H1 (cell line): ENCODE data around the gene TBC1D10A. TPM values are rescaled to one million over a fixed set of nuclear protein-coding genes. Genes with fewer than 3 reads are reported as not detected.

Experiments
- CTCF ChIA-PET: fragments of 300-600 bp; sonication (Branson Sonifier 250); formaldehyde crosslinking; loops from one replicate; lab custom pipeline; 2021; ENCODE audit not compliant: partially characterized antibody; lab: Charles Lee
- POLR2A ChIA-PET: fragments of 300-600 bp; sonication (Branson Sonifier 250); formaldehyde crosslinking; loops from one replicate; lab custom pipeline; 2021; ENCODE audit warnings: inconsistent platforms; ENCODE audit not compliant: partially characterized antibody; lab: Charles Lee
- DNase-seq, 2 experiments: peaks; one replicate each; pipeline versions ENCODE4 v3.0.0 to v3.0.0-alpha.2; 2010 to 2022; ENCODE audit warnings: low spot score in 2 of 2, low read depth in 1 of 2, mixed read lengths in 1 of 2
- FAIRE-seq: peaks from 2 replicates; lab custom pipeline; 2011; peaks lifted over from hg19 to GRCh38; lab: Jason Lieb, UNC
- H2AFZ ChIP-seq: 2 replicates; pipeline ENCODE4 v1.8.1; 2012; ENCODE audit warnings: low read length, inconsistent platforms
- H2AK5ac ChIP-seq: 2 replicates; pipeline ENCODE4 v1.6.1; 2013; ENCODE audit warnings: low read depth, low read length
- H2BK120ac ChIP-seq: replicated peaks from 2 replicates; pipeline ENCODE3; 2013; ENCODE audit warnings: low read depth, low read length, inconsistent platforms
- H2BK12ac ChIP-seq: 2 replicates; pipeline ENCODE4 v1.6.1; 2013; ENCODE audit warnings: low read depth, low read length
- H2BK15ac ChIP-seq: 2 replicates; pipeline ENCODE4 v1.6.1; 2013; ENCODE audit warnings: low read length
- H2BK20ac ChIP-seq: 2 replicates; pipeline ENCODE4 v1.6.1; 2013; ENCODE audit warnings: low read length
- H2BK5ac ChIP-seq: 2 replicates; pipeline ENCODE4 v1.6.1; 2013; ENCODE audit warnings: low read depth, low read length
- H3K14ac ChIP-seq: 2 replicates; pipeline ENCODE4 v1.6.1; 2013; ENCODE audit warnings: inconsistent platforms; ENCODE audit not compliant: insufficient read length
- H3K18ac ChIP-seq: 2 replicates; pipeline ENCODE4 v1.6.1; 2013; ENCODE audit warnings: low read length; ENCODE audit errors: extremely low read depth
- H3K23ac ChIP-seq: 2 replicates; pipeline ENCODE4 v1.6.1; 2013; ENCODE audit warnings: inconsistent platforms; ENCODE audit not compliant: insufficient read length
- H3K23me2 ChIP-seq: 2 replicates; pipeline ENCODE4 v1.6.1; 2013; ENCODE audit warnings: low read depth, low read length
- H3K27ac ChIP-seq: 2 replicates; pipeline ENCODE4 v1.6.1; 2011; ENCODE audit warnings: low read depth, low read length, inconsistent platforms
- H3K27me3 ChIP-seq, 4 experiments: replicated peaks in 1 of 4; 1 replicate in 1 of 4; 2 replicates in 3 of 4; pipeline versions ENCODE4 v1.6.1 to v1.8.1; 2011 to 2013; ENCODE audit warnings: low read length in 3 of 4, mild to moderate bottlenecking in 3 of 4, inconsistent platforms in 2 of 4, mixed read lengths in 2 of 4, moderate library complexity in 1 of 4; ENCODE audit not compliant: control insufficient read depth in 3 of 4, insufficient read depth in 3 of 4; ENCODE audit errors: extremely low read depth in 1 of 4
- H3K36me3 ChIP-seq, 4 experiments: 2 replicates each; pipeline versions ENCODE4 v1.6.1 to v1.8.1; 2011 to 2013; ENCODE audit warnings: mild to moderate bottlenecking in 4 of 4, low read length in 3 of 4, moderate library complexity in 2 of 4, control low read depth in 1 of 4, inconsistent platforms in 1 of 4; ENCODE audit not compliant: insufficient read depth in 4 of 4, control insufficient read depth in 2 of 4
- H3K4ac ChIP-seq: replicated peaks from 2 replicates; pipeline ENCODE3; 2013; ENCODE audit warnings: low read length, low read depth, mixed read lengths, inconsistent platforms; ENCODE audit not compliant: insufficient read length
- H3K4me1 ChIP-seq, 4 experiments: replicated peaks in 1 of 4; 1 replicate in 1 of 4; 2 replicates in 3 of 4; pipeline versions ENCODE4 v1.6.1 to v1.8.1; 2011 to 2013; ENCODE audit warnings: low read length in 3 of 4, inconsistent platforms in 2 of 4, mixed read lengths in 1 of 4; ENCODE audit not compliant: insufficient read depth in 4 of 4, control insufficient read depth in 3 of 4
- H3K4me2 ChIP-seq, 2 experiments: 2 replicates each; pipeline versions ENCODE4 v1.6.1 to v1.8.1; 2011 to 2013; ENCODE audit warnings: low read depth in 2 of 2, low read length in 2 of 2, control low read depth in 1 of 2, inconsistent platforms in 1 of 2, mild to moderate bottlenecking in 1 of 2; ENCODE audit not compliant: insufficient read depth in 1 of 2
- H3K4me3 ChIP-seq, 4 experiments: fragments of 200-600, 300-600 bp in 1 of 4; sonication (generic), shearing (Covaris generic), sonication (Bioruptor Twin) in 1 of 4; 2 replicates each; pipeline versions ENCODE4 v1.5.1 to v1.8.1; 2011 to 2016; ENCODE audit warnings: low read length in 4 of 4, low read depth in 3 of 4, control low read depth in 2 of 4, inconsistent platforms in 2 of 4, mild to moderate bottlenecking in 2 of 4, mixed read lengths in 1 of 4, moderate library complexity in 1 of 4; ENCODE audit not compliant: insufficient read depth in 2 of 4; ENCODE audit errors: extremely low read depth in 1 of 4
- H3K56ac ChIP-seq: replicated peaks from 2 replicates; pipeline ENCODE3; 2013; ENCODE audit warnings: low read depth, mild to moderate bottlenecking, mixed read lengths, low read length, inconsistent platforms; ENCODE audit not compliant: insufficient read length
- H3K79me1 ChIP-seq: 2 replicates; pipeline ENCODE4 v1.6.1; 2013; ENCODE audit warnings: low read depth, low read length, control low read depth
- H3K79me2 ChIP-seq, 2 experiments: 2 replicates each; pipeline versions ENCODE4 v1.6.1 to v1.8.1; 2012 to 2013; ENCODE audit warnings: low read length in 2 of 2, mild to moderate bottlenecking in 2 of 2, inconsistent platforms in 1 of 2; ENCODE audit not compliant: insufficient read depth in 2 of 2, control insufficient read depth in 1 of 2
- H3K9ac ChIP-seq, 4 experiments: replicated peaks in 1 of 4; 1 replicate in 1 of 4; 2 replicates in 3 of 4; pipeline versions ENCODE4 v1.6.1 to v1.8.1; 2011 to 2013; ENCODE audit warnings: low read depth in 3 of 4, low read length in 3 of 4, control low read depth in 2 of 4, mild to moderate bottlenecking in 2 of 4, moderate library complexity in 2 of 4, inconsistent platforms in 1 of 4; ENCODE audit errors: extremely low read depth in 1 of 4
- H3K9me3 ChIP-seq, 2 experiments: 2 replicates each; pipeline versions ENCODE4 v1.6.1 to v1.8.1; 2012 to 2013; ENCODE audit warnings: mild to moderate bottlenecking in 2 of 2, moderate library complexity in 2 of 2, control low read depth in 1 of 2, inconsistent platforms in 1 of 2, low read depth in 1 of 2, low read length in 1 of 2, mixed read lengths in 1 of 2; ENCODE audit not compliant: insufficient read depth in 2 of 2
- H4K20me1 ChIP-seq, 2 experiments: replicated peaks in 1 of 2; 2 replicates each; pipeline versions ENCODE3 to v1.8.1; 2011 to 2013; ENCODE audit warnings: inconsistent platforms in 2 of 2, low read length in 2 of 2, mild to moderate bottlenecking in 1 of 2; ENCODE audit not compliant: insufficient read depth in 2 of 2, control insufficient read depth in 1 of 2
- H4K5ac ChIP-seq: 2 replicates; pipeline ENCODE4 v1.6.1; 2013; ENCODE audit warnings: low read length, low read depth, mixed read lengths, inconsistent platforms; ENCODE audit not compliant: insufficient read length
- H4K8ac ChIP-seq: 2 replicates; pipeline ENCODE4 v1.8.0; 2013; ENCODE audit warnings: mild to moderate bottlenecking, moderate library complexity, low read length, inconsistent platforms; ENCODE audit not compliant: insufficient read depth; ENCODE audit errors: extremely low read depth
- H4K91ac ChIP-seq: replicated peaks from 2 replicates; pipeline ENCODE3; 2013; ENCODE audit warnings: low read length, mixed read lengths, inconsistent platforms; ENCODE audit not compliant: insufficient read length
- WGBS, 2 experiments: shearing (Covaris generic) in 1 of 2; methylation state at CpG; one replicate each; pipeline versions ENCODE4 v1.1.6 to v1.1.7; 2013 to 2015; ENCODE audit warnings: low lambda C conversion rate in 2 of 2, mixed read lengths in 2 of 2, inconsistent platforms in 1 of 2, low coverage in 1 of 2, missing lambda C conversion rate in 1 of 2; ENCODE audit not compliant: insufficient replicate concordance in 2 of 2, insufficient coverage in 1 of 2, insufficient read length in 1 of 2; ENCODE audit errors: extremely low coverage in 1 of 2, missing lambda C conversion rate in 1 of 2; 5-methylcytosine and 5-hydroxymethylcytosine counted together
- polyA plus RNA-seq, 7 experiments: library from polyadenylated mRNA; depleted of rRNA in 3 of 7; stranded (reverse) in 5 of 7; unstranded in 2 of 7; fragments of >200 nt in 5 of 7; fragments of 200-250 nt in 2 of 7; gene quantifications; 1 replicate in 5 of 7; 2 replicates in 1 of 7; 4 replicates in 1 of 7; pipeline versions ENCODE4 v1.2.1 to v1.2.3, GENCODE V29; 2011 to 2013; ENCODE audit warnings: missing spikeins in 2 of 7, mixed read lengths in 2 of 7
- total RNA-seq: library from RNA; stranded (reverse); fragmentation: NEBNext Ultra II Directional; extraction: Animal tissue kit (Norgen Biotek cat#: 25700); gene quantifications from 2 replicates; pipeline ENCODE4 v1.2.1, GENCODE V29; 2021
- TF ChIP-seq, protein P1 (sequence below): IDR thresholded peaks from 2 replicates; pipeline ENCODE4 v1.6.1; 2011; ENCODE audit warnings: low read length, improper control_type of control experiment

Gene TBC1D10A
- total and polyA plus RNA-seq, 2 of the 8 experiments (the other 6 are each of a cell fraction or from before 2014, with no cell fraction given) = 5.4 to 7.0 TPM

DNA sequence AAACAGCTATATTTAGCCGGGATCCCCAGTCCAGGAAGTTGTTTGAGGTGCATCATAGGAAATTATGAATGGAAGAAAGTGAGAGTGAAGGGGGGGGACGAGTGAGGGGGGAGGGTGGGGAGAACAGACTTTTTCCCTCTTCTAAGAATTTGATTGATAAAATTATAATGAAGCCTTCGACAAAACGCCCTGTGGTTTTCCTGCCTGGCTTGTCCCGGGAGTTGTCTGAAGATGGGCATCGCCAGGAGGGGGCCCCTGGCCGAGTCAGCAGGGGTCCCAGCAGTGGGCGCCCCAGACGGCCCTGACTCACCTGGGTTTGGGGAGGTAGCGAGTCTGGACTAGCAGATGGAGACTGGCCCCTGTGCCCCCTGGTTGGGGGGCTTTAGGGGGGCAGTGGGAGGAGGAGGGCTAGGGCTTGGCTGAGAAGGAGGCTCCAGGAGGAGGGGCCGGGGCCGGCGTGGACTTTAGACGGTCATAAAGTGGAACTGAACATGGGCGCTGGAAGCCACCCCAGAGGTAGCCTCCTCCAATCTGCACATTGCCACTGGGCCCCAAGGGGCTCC is 79.8 kb downstream of the TBC1D10A start:
- H4K5ac ChIP-seq = no peak overlapping the region
- 0 out of 8 replicates have a peak, but pooled peaks cover 0 to 5% (median 0%) of the 10 kb centered on the region in 4 experiments for H3K36me3 ChIP-seq
- H3K4ac ChIP-seq = peak overlapping the region; percentile 93
- H2BK12ac ChIP-seq = peak overlapping the region; percentile 81; the same call in 1 of the 2 replicates
- peaks cover 0 to 2% of the 10 kb centered on the region in 2 experiments for H4K20me1 ChIP-seq
- H4K91ac ChIP-seq = peak overlapping the region; percentile 82
- H3K23me2 ChIP-seq = peaks cover 12% of the 10 kb centered on the region; the same call in 1 of the 2 replicates
- no peak overlapping the region for H3K14ac ChIP-seq
- H2BK15ac ChIP-seq = no peak overlapping the region
- peak overlapping the region; percentile 49; the same call in 1 of the 2 replicates for H2BK5ac ChIP-seq
- 43% methylated on average over 13 of the region's 15 CpGs; no CpG with 5 or more reads in 1 of the 2 experiments for WGBS, 2 experiments
- no peak overlapping the region for H3K27ac ChIP-seq
- H3K9me3 ChIP-seq = no peaks in the 10 kb centered on the region
- no peak overlapping the region for H3K18ac ChIP-seq
- 0 out of 2 replicates have a peak overlapping the region, but pooled peaks have one; percentile 61 for H2BK20ac ChIP-seq
- H3K79me2 ChIP-seq = no peaks in the 10 kb centered on the region
- no peak for FAIRE-seq
- peak overlapping the region; percentile 49 to 72 (median 65) for H3K4me3 ChIP-seq
- H3K23ac ChIP-seq = no peak overlapping the region
- no peaks in the 10 kb centered on the region; a peak in 2 of 7 replicates for H3K27me3 ChIP-seq
- H4K8ac ChIP-seq = no peak overlapping the region; the same call in 1 of the 2 replicates
- H3K56ac ChIP-seq = no peak overlapping the region
- POLR2A ChIA-PET = interaction anchor here (1.4 kb wide), 1 partner anchor 57 kb away, joined by 3 read pairs; no protein-coding TSS in a partner anchor
- no peak overlapping the region for H2AK5ac ChIP-seq
- H2BK120ac ChIP-seq = no peak overlapping the region
- H3K9ac ChIP-seq = peak overlapping the region in 1 of 4 experiments; percentile 31; a peak in 1 of 7 replicates
- H2AFZ ChIP-seq = 0 out of 2 replicates have a peak overlapping the region, but pooled peaks have one; percentile 38
- TF ChIP-seq, protein P1, sequence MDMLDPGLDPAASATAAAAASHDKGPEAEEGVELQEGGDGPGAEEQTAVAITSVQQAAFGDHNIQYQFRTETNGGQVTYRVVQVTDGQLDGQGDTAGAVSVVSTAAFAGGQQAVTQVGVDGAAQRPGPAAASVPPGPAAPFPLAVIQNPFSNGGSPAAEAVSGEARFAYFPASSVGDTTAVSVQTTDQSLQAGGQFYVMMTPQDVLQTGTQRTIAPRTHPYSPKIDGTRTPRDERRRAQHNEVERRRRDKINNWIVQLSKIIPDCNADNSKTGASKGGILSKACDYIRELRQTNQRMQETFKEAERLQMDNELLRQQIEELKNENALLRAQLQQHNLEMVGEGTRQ = no peak
- TF ChIP-seq, all 59 proteins: peak for 0
- DNase-seq = no peak
- H3K4me1 ChIP-seq = peaks cover 0 to 20% (median 11%) of the 10 kb centered on the region in 4 experiments; a peak in 6 of 7 replicates
- peak overlapping the region; percentile 83 to 94 for H3K4me2 ChIP-seq
- CTCF ChIA-PET = no interaction called here
- peaks cover 4% of the 10 kb centered on the region for H3K79me1 ChIP-seq
